Measurements from ENCODE around the gene RHOV.
A peak's percentile ranks its signal among the peaks of the same experiment; 100 is the strongest.

The RHOV gene

DNA sequence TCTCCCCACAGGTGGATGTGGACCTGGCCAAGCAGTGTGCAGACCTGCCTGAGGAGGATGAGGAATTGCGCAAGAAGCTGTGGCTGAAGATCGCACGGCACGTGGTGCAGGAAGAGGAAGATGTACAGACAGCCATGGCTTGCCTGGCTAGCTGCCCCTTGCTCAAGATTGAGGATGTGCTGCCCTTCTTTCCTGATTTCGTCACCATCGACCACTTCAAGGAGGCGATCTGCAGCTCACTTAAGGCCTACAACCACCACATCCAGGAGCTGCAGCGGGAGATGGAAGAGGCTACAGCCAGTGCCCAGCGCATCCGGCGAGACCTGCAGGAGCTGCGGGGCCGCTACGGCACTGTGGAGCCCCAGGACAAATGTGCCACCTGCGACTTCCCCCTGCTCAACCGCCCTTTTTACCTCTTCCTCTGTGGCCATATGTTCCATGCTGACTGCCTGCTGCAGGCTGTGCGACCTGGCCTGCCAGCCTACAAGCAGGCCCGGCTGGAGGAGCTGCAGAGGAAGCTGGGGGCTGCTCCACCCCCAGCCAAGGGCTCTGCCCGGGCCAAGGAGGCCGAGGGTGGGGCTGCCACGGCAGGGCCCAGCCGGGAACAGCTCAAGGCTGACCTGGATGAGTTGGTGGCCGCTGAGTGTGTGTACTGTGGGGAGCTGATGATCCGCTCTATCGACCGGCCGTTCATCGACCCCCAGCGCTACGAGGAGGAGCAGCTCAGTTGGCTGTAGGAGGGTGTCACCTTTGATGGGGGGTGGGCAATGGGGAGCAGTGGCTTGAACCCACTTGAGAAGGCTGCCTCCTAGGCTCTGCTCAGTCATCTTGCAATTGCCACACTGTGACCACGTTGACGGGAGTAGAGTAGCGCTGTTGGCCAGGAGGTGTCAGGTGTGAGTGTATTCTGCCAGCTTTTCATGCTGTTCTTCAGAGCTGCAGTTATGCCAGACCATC, 28.8 kb upstream of the RHOV start:
- TF ChIP-seq, protein P1, sequence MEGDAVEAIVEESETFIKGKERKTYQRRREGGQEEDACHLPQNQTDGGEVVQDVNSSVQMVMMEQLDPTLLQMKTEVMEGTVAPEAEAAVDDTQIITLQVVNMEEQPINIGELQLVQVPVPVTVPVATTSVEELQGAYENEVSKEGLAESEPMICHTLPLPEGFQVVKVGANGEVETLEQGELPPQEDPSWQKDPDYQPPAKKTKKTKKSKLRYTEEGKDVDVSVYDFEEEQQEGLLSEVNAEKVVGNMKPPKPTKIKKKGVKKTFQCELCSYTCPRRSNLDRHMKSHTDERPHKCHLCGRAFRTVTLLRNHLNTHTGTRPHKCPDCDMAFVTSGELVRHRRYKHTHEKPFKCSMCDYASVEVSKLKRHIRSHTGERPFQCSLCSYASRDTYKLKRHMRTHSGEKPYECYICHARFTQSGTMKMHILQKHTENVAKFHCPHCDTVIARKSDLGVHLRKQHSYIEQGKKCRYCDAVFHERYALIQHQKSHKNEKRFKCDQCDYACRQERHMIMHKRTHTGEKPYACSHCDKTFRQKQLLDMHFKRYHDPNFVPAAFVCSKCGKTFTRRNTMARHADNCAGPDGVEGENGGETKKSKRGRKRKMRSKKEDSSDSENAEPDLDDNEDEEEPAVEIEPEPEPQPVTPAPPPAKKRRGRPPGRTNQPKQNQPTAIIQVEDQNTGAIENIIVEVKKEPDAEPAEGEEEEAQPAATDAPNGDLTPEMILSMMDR (IDR thresholded peaks at IDR 0.05; ENCODE audit: low read depth, low read length), result no peak
- H3K4me3 ChIP-seq (ENCODE audit: low read depth, low read length), result no peak overlapping the region

DNA sequence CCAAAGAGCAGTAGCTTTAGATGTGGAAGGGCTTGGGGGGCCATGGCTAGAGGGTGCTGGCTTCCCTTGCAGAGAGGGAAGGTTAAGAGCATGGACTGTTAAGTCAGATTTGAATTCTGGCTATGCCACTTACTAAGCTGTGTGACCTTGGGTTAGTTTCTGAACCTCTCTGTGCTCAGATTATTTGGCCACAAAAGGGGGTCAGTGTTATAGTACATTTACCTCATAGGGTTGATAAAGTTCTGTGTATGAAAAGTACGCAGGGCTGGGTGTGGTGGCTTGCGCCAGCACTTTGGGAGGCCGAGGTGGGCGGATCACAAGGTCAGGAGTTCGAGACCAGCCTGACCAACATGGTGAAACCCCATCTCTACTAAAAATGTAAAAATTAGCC, 27.0 kb upstream of the RHOV start:
- TF ChIP-seq, protein P1 (IDR thresholded peaks at IDR 0.05; ENCODE audit: low read depth, low read length), result no peak
- no peak overlapping the region for H3K4me3 ChIP-seq (ENCODE audit: low read depth, low read length)

DNA sequence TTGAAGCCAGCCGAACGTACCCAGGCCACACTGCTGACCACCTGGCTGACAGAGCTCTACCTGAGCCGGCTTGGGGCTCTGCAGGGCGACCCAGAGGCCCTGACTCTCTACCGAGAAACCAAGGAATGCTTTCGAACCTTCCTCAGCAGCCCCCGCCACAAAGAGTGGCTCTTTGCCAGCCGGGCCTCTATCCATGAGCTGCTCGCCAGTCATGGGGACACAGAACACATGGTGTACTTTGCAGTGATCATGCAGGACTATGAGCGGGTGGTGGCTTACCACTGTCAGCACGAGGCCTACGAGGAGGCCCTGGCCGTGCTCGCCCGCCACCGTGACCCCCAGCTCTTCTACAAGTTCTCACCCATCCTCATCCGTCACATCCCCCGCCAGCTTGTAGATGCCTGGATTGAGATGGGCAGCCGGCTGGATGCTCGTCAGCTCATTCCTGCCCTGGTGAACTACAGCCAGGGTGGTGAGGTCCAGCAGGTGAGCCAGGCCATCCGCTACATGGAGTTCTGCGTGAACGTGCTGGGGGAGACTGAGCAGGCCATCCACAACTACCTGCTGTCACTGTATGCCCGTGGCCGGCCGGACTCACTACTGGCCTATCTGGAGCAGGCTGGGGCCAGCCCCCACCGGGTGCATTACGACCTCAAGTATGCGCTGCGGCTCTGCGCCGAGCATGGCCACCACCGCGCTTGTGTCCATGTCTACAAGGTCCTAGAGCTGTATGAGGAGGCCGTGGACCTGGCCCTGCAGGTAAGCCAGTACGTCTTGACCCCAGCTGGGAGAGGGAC, 26.4 kb upstream of the RHOV start:
- TF ChIP-seq, protein P1 (IDR thresholded peaks at IDR 0.05; ENCODE audit: low read depth, low read length), result no peak
- H3K4me3 ChIP-seq (ENCODE audit: low read depth, low read length), result no peak overlapping the region

DNA sequence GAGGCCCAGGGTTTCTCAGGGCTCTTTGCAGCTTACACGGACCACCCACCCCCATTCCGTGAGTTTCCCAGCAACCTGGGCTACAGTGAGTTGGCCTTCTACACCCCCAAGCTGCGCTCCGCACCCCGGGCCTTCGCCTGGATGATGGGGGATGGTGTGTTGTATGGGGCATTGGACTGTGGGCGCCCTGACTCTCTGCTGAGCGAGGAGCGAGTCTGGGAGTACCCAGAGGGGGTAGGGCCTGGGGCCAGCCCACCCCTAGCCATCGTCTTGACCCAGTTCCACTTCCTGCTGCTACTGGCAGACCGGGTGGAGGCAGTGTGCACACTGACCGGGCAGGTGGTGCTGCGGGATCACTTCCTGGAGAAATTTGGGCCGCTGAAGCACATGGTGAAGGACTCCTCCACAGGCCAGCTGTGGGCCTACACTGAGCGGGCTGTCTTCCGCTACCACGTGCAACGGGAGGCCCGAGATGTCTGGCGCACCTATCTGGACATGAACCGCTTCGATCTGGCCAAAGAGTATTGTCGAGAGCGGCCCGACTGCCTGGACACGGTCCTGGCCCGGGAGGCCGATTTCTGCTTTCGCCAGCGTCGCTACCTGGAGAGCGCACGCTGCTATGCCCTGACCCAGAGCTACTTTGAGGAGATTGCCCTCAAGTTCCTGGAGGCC, 25.6 kb upstream of the RHOV start:
- no peak overlapping the region for H3K4me3 ChIP-seq (ENCODE audit: low read depth, low read length)
- TF ChIP-seq, protein P1 (IDR thresholded peaks at IDR 0.05; ENCODE audit: low read depth, low read length), result no peak

DNA sequence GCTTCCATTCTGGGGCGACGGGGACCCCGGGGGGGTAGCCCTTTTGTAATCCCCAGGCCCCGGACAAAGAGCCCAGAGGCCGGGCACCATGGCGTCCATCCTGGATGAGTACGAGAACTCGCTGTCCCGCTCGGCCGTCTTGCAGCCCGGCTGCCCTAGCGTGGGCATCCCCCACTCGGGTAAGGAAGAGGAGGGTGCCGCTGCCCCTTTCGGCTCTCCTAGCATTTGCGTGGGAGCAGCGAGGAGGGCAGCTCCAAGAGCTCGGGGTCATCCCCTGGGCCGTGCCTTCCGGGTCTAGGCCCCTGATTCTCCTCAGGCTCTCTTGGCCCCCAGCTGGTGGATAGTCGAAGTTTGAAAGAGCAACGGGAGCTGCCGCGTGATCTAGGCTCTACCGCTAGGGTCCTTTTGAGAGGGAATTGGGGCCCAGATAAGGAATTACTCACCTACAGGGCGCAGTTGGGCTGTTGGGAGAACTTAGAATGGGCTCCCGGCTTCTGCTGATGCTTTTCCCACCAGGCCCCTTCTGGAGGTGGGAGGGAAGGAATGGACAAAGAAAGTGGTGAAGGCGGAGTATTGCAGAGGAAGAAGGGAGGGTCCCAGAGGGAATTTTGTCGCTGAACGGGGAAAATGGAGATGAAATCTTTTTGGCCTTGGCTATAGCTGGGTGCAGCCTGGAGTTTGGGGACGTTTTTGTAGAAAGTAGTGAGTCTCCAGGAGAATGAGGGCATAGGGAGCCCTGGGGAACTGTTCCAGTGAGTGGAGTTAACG, 20.8 kb upstream of the RHOV start:
- TF ChIP-seq, protein P1 (IDR thresholded peaks at IDR 0.05; ENCODE audit: low read depth, low read length), result peak; percentile 55
- H3K4me3 ChIP-seq (ENCODE audit: low read depth, low read length), result peak overlapping the region; percentile 72

DNA sequence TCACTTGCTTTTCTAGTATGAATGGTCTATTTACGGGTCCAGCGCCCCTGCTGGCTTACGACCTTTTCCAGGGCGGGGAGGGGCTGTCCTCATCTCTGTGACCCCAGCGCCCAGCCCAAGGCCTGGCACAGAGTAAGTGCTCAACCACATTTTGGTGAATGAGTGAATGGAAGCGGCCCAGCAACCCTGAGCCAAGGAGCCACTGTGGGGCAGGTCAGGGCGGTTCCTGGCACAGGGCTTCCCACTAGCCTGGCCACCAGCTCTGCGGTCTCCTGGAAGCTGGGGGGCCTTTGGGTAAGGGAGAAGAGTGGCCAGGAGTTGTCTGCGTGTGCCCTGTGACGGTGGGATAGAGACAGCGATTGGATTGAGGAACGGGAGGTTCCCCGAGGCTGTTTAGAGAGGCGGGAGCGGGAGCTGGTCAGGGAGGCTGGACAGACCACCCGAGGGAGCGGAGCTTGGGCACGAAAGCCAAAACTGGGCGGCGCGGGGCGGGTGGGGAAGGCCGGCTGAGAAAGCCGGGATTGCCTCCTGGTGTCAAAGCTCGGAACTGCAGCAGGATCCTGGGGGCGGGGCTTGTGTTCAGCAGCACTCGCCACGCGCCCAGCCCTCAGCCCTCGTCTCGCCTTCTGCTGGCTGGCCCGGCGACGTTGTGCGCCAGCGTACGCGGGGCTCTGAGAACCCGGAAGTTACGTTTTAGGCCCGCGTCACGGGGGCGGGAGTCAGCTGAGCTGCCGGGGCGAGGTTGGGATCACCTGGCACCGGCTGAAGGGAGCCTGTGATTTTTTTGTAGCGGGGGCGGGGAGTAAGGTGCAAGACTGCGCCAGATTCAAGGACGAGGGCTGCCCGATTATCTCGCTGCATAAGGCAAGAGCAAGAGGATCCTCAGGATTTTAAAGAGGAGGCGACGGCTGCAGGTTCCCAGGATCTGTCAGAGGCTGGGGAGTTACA, 20.0 kb upstream of the RHOV start, which contains the start of gene VPS18:
TSS of gene VPS18 (plus strand) at position 718 of the 948 bp plus-strand sequence. CDS start 319 bp downstream, outside the sequence.
- TF ChIP-seq, protein P1 (IDR thresholded peaks at IDR 0.05; ENCODE audit: low read depth, low read length), result peak; percentile 72
- peak within 1 kb of the TSS; percentile 72 for H3K4me3 ChIP-seq (ENCODE audit: low read depth, low read length)

Data from WI38 (cell line).